Erythroblast (primary cell): ENCODE results near the gene PFAS.

Source experiments
- GATA1 ChIP-seq: IDR thresholded peaks from 2 replicates; pipeline ENCODE4 v1.6.1; 2011; ENCODE audit warnings: low read depth, mild to moderate bottlenecking, control low read depth, low read length, moderate library complexity
- POLR2A ChIP-seq: IDR thresholded peaks from 2 replicates; pipeline ENCODE4 v1.6.1; 2011; ENCODE audit warnings: mild to moderate bottlenecking, low read length

- TF ChIP-seq POLR2A (no peak), GATA1 (no peak)
Observed at GRCh38 chr17:8282345-8282744, 33.3 kb downstream of the PFAS start.
